H9 (cell line): ENCODE data around the gene ABCB8. TPM values are rescaled to one million over a fixed set of nuclear protein-coding genes. Genes with fewer than 3 reads are reported as not detected.

ENCODE experiments used
- DNase-seq: peaks from one replicate; pipeline ENCODE4 v3.0.0-alpha.2; 2017
- H2AFZ ChIP-seq: one replicate; pipeline ENCODE4 v1.6.1; 2013; ENCODE audit warnings: mild to moderate bottlenecking, low read length, control low read depth, moderate library complexity
- H2AK5ac ChIP-seq: 2 replicates; pipeline ENCODE4 v1.6.1; 2013; ENCODE audit warnings: low read length, control low read depth, mixed read lengths; ENCODE audit not compliant: insufficient read length
- H2BK120ac ChIP-seq: one replicate; pipeline ENCODE4 v1.6.1; 2013; ENCODE audit warnings: low read depth, mild to moderate bottlenecking, low read length, control low read depth, inconsistent platforms; ENCODE audit not compliant: poor library complexity, severe bottlenecking
- H2BK12ac ChIP-seq: 2 replicates; pipeline ENCODE4 v1.6.1; 2013; ENCODE audit warnings: low read length, control low read depth, mixed read lengths, low read depth; ENCODE audit not compliant: insufficient read length
- H2BK15ac ChIP-seq: 2 replicates; pipeline ENCODE4 v1.6.1; 2013; ENCODE audit warnings: low read depth, low read length, control low read depth
- H2BK20ac ChIP-seq: one replicate; pipeline ENCODE4 v1.6.1; 2013; ENCODE audit warnings: low read depth, mild to moderate bottlenecking, low read length, control low read depth, inconsistent platforms; ENCODE audit not compliant: poor library complexity, severe bottlenecking
- H2BK5ac ChIP-seq: 2 replicates; pipeline ENCODE4 v1.6.1; 2013; ENCODE audit warnings: low read length, control low read depth, mixed read lengths; ENCODE audit not compliant: insufficient read length
- H3K14ac ChIP-seq: 2 replicates; pipeline ENCODE4 v1.6.1; 2013; ENCODE audit warnings: low read length, control low read depth; ENCODE audit not compliant: insufficient read depth
- H3K18ac ChIP-seq: 2 replicates; pipeline ENCODE4 v1.6.1; 2013; ENCODE audit warnings: low read depth, mild to moderate bottlenecking, mixed read lengths, low read length, control low read depth; ENCODE audit not compliant: insufficient read length
- H3K23ac ChIP-seq: 2 replicates; pipeline ENCODE4 v1.6.1; 2013; ENCODE audit warnings: low read length, control low read depth, mixed read lengths, low read depth; ENCODE audit not compliant: insufficient read length
- H3K23me2 ChIP-seq: 2 replicates; pipeline ENCODE4 v1.6.1; 2013; ENCODE audit warnings: low read depth, mild to moderate bottlenecking, mixed read lengths, low read length, control low read depth; ENCODE audit not compliant: insufficient read length, poor library complexity, severe bottlenecking
- H3K27ac ChIP-seq: 2 replicates; pipeline ENCODE4 v1.5.1; 2013; ENCODE audit warnings: low read length, control low read depth, mixed read lengths, low read depth; ENCODE audit not compliant: insufficient read length
- H3K27me3 ChIP-seq: 2 replicates; pipeline ENCODE4 v1.6.1; 2013; ENCODE audit warnings: low read length, control low read depth, inconsistent platforms; ENCODE audit not compliant: insufficient read depth
- H3K4ac ChIP-seq: 2 replicates; pipeline ENCODE4 v1.6.1; 2013; ENCODE audit warnings: low read depth, mild to moderate bottlenecking, control low read depth, inconsistent platforms, low read length, moderate library complexity
- H3K4me1 ChIP-seq: 2 replicates; pipeline ENCODE4 v1.6.1; 2013; ENCODE audit warnings: low read length, control low read depth, inconsistent platforms; ENCODE audit not compliant: insufficient read depth
- H3K4me2 ChIP-seq: 2 replicates; pipeline ENCODE4 v1.6.1; 2013; ENCODE audit warnings: low read length, control low read depth, mixed read lengths; ENCODE audit not compliant: insufficient read length, insufficient read depth
- H3K56ac ChIP-seq: 2 replicates; pipeline ENCODE4 v1.6.1; 2013; ENCODE audit warnings: low read depth, mild to moderate bottlenecking, mixed read lengths, low read length, control low read depth; ENCODE audit not compliant: insufficient read length
- H3K79me1 ChIP-seq: 2 replicates; pipeline ENCODE4 v1.6.1; 2013; ENCODE audit warnings: low read depth, mild to moderate bottlenecking, moderate library complexity, low read length, control low read depth, inconsistent platforms; ENCODE audit not compliant: insufficient read depth, poor library complexity, severe bottlenecking
- H3K79me2 ChIP-seq: 2 replicates; pipeline ENCODE4 v1.6.1; 2013; ENCODE audit warnings: low read length, control low read depth, inconsistent platforms; ENCODE audit not compliant: insufficient read depth
- H3K9ac ChIP-seq: 2 replicates; pipeline ENCODE4 v1.6.1; 2013; ENCODE audit warnings: low read length, control low read depth, mixed read lengths; ENCODE audit not compliant: insufficient read length; ENCODE audit errors: extremely low read depth
- H3K9me3 ChIP-seq: one replicate; pipeline ENCODE4 v1.6.1; 2013; ENCODE audit warnings: low read depth, low read length, inconsistent platforms; ENCODE audit not compliant: control insufficient read depth
- H3T11ph ChIP-seq: one replicate; pipeline ENCODE4 v1.6.1; 2013; ENCODE audit warnings: mild to moderate bottlenecking, low read length, control low read depth, inconsistent platforms
- H4K20me1 ChIP-seq: one replicate; pipeline ENCODE4 v1.6.1; 2013; ENCODE audit not compliant: control insufficient read depth, insufficient read length, insufficient read depth
- H4K5ac ChIP-seq: 2 replicates; pipeline ENCODE4 v1.6.1; 2013; ENCODE audit warnings: low read depth, mild to moderate bottlenecking, mixed read lengths, low read length, control low read depth; ENCODE audit not compliant: insufficient read length
- H4K8ac ChIP-seq: replicated peaks from 2 replicates; pipeline ENCODE4 v1.6.1; 2013; ENCODE audit warnings: low read length, control low read depth, mixed read lengths, low read depth; ENCODE audit not compliant: insufficient read length
- H4K91ac ChIP-seq: 2 replicates; pipeline ENCODE4 v1.6.1; 2013; ENCODE audit warnings: low read depth, mild to moderate bottlenecking, moderate library complexity, mixed read lengths, low read length, control low read depth; ENCODE audit not compliant: insufficient read length
- H3K27ac Mint-ChIP-seq, 3 experiments: 2 replicates in 2 of 3; 3 replicates in 1 of 3; pipeline ENCODE4 v1.8.0; 2020 to 2021; ENCODE audit warnings: mixed read lengths in 3 of 3, mild to moderate bottlenecking in 1 of 3, moderate library complexity in 1 of 3
- H3K27me3 Mint-ChIP-seq: 2 replicates; pipeline ENCODE4 v1.8.0; 2021; ENCODE audit warnings: low read depth, mild to moderate bottlenecking, moderate library complexity, mixed read lengths
- H3K36me3 Mint-ChIP-seq, 3 experiments: 2 replicates in 2 of 3; 3 replicates in 1 of 3; pipeline ENCODE4 v1.8.0; 2020 to 2021; ENCODE audit warnings: low read depth in 3 of 3, mixed read lengths in 3 of 3; ENCODE audit not compliant: insufficient read depth in 1 of 3
- H3K4me1 Mint-ChIP-seq, 2 experiments: 2 replicates each; pipeline ENCODE4 v1.8.0; 2020; ENCODE audit warnings: mixed read lengths in 2 of 2
- H3K4me3 Mint-ChIP-seq, 2 experiments: 2 replicates in 1 of 2; 3 replicates in 1 of 2; pipeline ENCODE4 v1.8.0; 2020 to 2021; ENCODE audit warnings: mild to moderate bottlenecking in 2 of 2, mixed read lengths in 2 of 2, moderate library complexity in 1 of 2
- H3K9me3 Mint-ChIP-seq, 2 experiments: 2 replicates in 1 of 2; 3 replicates in 1 of 2; pipeline ENCODE4 v1.8.0; 2020; ENCODE audit warnings: mild to moderate bottlenecking in 2 of 2, mixed read lengths in 2 of 2, moderate library complexity in 1 of 2
- WGBS: extraction: QIAGEN DNeasy Blood & Tissue Kit; methylation state at CpG from one replicate; pipeline ENCODE4 v1.1.7; 2013; ENCODE audit warnings: missing lambda C conversion rate, low lambda C conversion rate, mixed read lengths; ENCODE audit not compliant: insufficient read length; ENCODE audit errors: extremely low coverage; 5-methylcytosine and 5-hydroxymethylcytosine counted together
- total RNA-seq: library from RNA; stranded (reverse); gene quantifications from 2 replicates; pipeline ENCODE4 v1.2.1, GENCODE V29; 2021
- TF ChIP-seq, protein P1 (sequence below): fragments of 200-600 bp; sonication (generic); conservative IDR thresholded peaks from 3 replicates; pipeline ENCODE4 v1.8.0; 2021; ENCODE audit warnings: antibody characterized with exemption, mild to moderate bottlenecking

The ABCB8 gene
- total RNA-seq, 1 experiment from 2014 or later = 22.1 TPM

DNA sequence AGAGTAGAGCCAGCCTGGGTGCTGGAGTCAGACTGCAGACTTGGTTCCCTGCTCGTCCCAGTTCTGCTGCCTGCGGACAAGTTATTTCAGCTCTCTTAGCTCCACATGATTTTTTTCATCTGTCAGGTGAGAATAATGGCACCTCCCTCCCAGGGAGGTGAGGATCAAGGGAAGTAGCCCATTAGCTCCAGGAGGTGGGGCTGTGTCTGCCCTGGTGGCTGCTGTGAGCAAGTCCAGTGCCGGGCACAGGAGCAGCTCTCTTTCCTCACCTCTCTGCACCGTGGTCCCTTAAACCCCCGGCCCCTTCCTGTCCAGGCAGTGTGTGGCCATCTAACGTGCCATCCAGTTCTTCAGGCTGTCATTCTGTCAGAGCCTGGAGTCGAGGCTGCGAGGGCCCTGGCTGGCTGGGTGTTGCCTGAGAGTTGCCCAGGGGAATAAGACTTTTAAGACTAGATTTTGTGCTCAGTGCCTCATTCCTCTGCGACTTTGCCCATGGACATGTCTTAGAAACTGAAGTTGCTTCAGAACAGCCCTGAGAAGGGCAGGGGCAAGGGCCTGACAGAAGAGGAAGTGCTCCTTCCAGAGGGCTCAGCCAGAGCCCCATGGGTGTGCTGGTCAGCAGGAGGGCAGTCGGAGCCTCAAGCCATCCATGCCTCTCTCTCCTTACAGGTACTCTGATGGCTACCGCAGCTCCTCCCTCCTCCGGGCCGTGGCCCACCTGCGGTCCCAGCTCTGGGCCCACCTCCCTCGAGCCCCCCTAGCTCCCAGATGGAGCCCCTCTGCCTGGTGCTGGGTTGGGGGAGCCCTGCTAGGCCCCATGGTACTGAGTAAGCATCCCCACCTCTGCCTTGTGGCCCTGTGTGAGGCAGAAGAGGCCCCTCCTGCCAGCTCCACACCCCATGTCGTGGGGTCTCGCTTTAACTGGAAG is 5.0 kb downstream of the ABCB8 start:
- Histone ChIP-seq H4K8ac (no peak overlapping the region), H3K79me1 (no peaks in the 10 kb centered on the region), H3K27ac (no peak overlapping the region), H3T11ph (no peak overlapping the region), H2BK5ac (no peak overlapping the region), H3K27me3 (no peaks in the 10 kb centered on the region), H3K4ac (no peak overlapping the region), H4K5ac (no peak overlapping the region), H2BK120ac (no peak overlapping the region), H3K9me3 (no peaks in the 10 kb centered on the region), H3K79me2 (no peaks in the 10 kb centered on the region), H4K91ac (no peak overlapping the region), H3K14ac (no peak overlapping the region), H3K56ac (no peak overlapping the region), H3K4me1 (no peaks in the 10 kb centered on the region), H2BK15ac (no peak overlapping the region), H3K9ac (no peak overlapping the region), H3K18ac (no peak overlapping the region), H2AK5ac (no peak overlapping the region), H3K23ac (no peak overlapping the region), H2BK20ac (no peak overlapping the region), H3K4me2 (no peak overlapping the region), H3K23me2 (peaks cover 4% of the 10 kb centered on the region), H2BK12ac (no peak overlapping the region), H2AFZ (no peak overlapping the region), H4K20me1 (no peaks in the 10 kb centered on the region)
- no peaks in the 10 kb centered on the region for H3K9me3 Mint-ChIP-seq
- TF ChIP-seq, protein P1, sequence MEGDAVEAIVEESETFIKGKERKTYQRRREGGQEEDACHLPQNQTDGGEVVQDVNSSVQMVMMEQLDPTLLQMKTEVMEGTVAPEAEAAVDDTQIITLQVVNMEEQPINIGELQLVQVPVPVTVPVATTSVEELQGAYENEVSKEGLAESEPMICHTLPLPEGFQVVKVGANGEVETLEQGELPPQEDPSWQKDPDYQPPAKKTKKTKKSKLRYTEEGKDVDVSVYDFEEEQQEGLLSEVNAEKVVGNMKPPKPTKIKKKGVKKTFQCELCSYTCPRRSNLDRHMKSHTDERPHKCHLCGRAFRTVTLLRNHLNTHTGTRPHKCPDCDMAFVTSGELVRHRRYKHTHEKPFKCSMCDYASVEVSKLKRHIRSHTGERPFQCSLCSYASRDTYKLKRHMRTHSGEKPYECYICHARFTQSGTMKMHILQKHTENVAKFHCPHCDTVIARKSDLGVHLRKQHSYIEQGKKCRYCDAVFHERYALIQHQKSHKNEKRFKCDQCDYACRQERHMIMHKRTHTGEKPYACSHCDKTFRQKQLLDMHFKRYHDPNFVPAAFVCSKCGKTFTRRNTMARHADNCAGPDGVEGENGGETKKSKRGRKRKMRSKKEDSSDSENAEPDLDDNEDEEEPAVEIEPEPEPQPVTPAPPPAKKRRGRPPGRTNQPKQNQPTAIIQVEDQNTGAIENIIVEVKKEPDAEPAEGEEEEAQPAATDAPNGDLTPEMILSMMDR = peak; percentile 30; the same call in 2 of the 3 replicates
- H3K36me3 Mint-ChIP-seq = peaks cover 0 to 8% (median 4%) of the 10 kb centered on the region in 3 experiments; a peak in 4 of 7 replicates
- no peak overlapping the region for H3K27ac Mint-ChIP-seq
- no peak for DNase-seq
- no peak overlapping the region for H3K4me3 Mint-ChIP-seq
- no CpG with 5 or more reads among the region's 17 CpGs for WGBS
- H3K4me1 Mint-ChIP-seq = peaks cover 4 to 7% of the 10 kb centered on the region in 2 experiments
- H3K27me3 Mint-ChIP-seq = no peaks in the 10 kb centered on the region
